HL-60 (cell line): ENCODE data around the gene SORCS2.

Experiments used
- DNase-seq, 2 experiments: peaks; one replicate each; pipeline ENCODE4 v3.0.0-alpha.2; 2010 to 2020; ENCODE audit warnings: low read depth in 1 of 2, low spot score in 1 of 2
- H3K27ac ChIP-seq: fragments of 250-450 bp; sonication (Bioruptor Pico); replicated peaks from 2 replicates; pipeline ENCODE4 v1.5.1; 2020; ENCODE audit warnings: mild to moderate bottlenecking, moderate library complexity
- H3K27me3 ChIP-seq: fragments of 250-450 bp; sonication (Bioruptor Pico); 2 replicates; pipeline ENCODE4 v1.5.1; 2021; ENCODE audit warnings: mild to moderate bottlenecking, moderate library complexity; ENCODE audit not compliant: insufficient read depth, poor library complexity, severe bottlenecking
- H3K4me3 ChIP-seq: replicated peaks from 2 replicates; pipeline ENCODE4 v1.5.1; 2011; ENCODE audit warnings: mild to moderate bottlenecking, control low read depth, low read length; ENCODE audit not compliant: insufficient read depth
- GABPA ChIP-seq: IDR thresholded peaks from 2 replicates; pipeline ENCODE4 v1.6.1; 2012; ENCODE audit warnings: low read depth
- POLR2AphosphoS5 ChIP-seq: IDR thresholded peaks from 2 replicates; pipeline ENCODE4 v1.6.1; 2012; ENCODE audit warnings: low read depth
- SPI1 ChIP-seq: IDR thresholded peaks from 2 replicates; pipeline ENCODE4 v1.6.1; 2012; ENCODE audit warnings: low read depth, mild to moderate bottlenecking, borderline replicate concordance
- TF ChIP-seq, protein P1 (sequence below): IDR thresholded peaks from 2 replicates; pipeline ENCODE4 v1.6.1; 2012; ENCODE audit warnings: low read depth; ENCODE audit not compliant: insufficient replicate concordance
- TF ChIP-seq, protein P2 (sequence below): IDR thresholded peaks from one replicate; pipeline ENCODE4 v1.5.1; 2011; ENCODE audit warnings: low read length, control low read depth, inconsistent platforms; ENCODE audit not compliant: insufficient read depth

Gene SORCS2

DNA sequence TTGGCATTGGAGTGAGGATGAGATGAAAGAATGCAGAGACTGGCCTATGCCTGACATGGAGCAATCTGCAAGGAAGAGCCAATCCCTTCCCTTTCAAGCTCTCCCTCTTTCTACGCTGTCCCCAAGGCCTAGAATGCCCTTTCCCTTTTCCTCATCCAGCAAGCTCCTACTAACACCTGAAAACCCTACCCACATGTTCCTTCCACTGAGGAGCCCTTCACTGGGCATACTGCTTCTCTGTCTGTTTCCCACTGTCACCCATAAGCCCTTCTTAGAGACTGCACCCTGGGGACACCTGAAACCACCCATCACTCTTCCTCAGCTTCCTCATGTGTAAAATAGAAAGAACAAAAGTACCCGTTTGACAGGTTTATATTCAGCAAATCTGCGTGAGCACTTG lies 492.0 kb downstream of the SORCS2 start:
- Histone ChIP-seq H3K27ac (no peak overlapping the region), H3K27me3 (no peaks in the 10 kb centered on the region), H3K4me3 (no peak overlapping the region)
- DNase-seq = no peak
- TF ChIP-seq SPI1 (no peak), GABPA (no peak), POLR2AphosphoS5 (no peak)
- TF ChIP-seq, protein P1, sequence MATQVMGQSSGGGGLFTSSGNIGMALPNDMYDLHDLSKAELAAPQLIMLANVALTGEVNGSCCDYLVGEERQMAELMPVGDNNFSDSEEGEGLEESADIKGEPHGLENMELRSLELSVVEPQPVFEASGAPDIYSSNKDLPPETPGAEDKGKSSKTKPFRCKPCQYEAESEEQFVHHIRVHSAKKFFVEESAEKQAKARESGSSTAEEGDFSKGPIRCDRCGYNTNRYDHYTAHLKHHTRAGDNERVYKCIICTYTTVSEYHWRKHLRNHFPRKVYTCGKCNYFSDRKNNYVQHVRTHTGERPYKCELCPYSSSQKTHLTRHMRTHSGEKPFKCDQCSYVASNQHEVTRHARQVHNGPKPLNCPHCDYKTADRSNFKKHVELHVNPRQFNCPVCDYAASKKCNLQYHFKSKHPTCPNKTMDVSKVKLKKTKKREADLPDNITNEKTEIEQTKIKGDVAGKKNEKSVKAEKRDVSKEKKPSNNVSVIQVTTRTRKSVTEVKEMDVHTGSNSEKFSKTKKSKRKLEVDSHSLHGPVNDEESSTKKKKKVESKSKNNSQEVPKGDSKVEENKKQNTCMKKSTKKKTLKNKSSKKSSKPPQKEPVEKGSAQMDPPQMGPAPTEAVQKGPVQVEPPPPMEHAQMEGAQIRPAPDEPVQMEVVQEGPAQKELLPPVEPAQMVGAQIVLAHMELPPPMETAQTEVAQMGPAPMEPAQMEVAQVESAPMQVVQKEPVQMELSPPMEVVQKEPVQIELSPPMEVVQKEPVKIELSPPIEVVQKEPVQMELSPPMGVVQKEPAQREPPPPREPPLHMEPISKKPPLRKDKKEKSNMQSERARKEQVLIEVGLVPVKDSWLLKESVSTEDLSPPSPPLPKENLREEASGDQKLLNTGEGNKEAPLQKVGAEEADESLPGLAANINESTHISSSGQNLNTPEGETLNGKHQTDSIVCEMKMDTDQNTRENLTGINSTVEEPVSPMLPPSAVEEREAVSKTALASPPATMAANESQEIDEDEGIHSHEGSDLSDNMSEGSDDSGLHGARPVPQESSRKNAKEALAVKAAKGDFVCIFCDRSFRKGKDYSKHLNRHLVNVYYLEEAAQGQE = no peak
- TF ChIP-seq, protein P2, sequence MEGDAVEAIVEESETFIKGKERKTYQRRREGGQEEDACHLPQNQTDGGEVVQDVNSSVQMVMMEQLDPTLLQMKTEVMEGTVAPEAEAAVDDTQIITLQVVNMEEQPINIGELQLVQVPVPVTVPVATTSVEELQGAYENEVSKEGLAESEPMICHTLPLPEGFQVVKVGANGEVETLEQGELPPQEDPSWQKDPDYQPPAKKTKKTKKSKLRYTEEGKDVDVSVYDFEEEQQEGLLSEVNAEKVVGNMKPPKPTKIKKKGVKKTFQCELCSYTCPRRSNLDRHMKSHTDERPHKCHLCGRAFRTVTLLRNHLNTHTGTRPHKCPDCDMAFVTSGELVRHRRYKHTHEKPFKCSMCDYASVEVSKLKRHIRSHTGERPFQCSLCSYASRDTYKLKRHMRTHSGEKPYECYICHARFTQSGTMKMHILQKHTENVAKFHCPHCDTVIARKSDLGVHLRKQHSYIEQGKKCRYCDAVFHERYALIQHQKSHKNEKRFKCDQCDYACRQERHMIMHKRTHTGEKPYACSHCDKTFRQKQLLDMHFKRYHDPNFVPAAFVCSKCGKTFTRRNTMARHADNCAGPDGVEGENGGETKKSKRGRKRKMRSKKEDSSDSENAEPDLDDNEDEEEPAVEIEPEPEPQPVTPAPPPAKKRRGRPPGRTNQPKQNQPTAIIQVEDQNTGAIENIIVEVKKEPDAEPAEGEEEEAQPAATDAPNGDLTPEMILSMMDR = no peak

DNA sequence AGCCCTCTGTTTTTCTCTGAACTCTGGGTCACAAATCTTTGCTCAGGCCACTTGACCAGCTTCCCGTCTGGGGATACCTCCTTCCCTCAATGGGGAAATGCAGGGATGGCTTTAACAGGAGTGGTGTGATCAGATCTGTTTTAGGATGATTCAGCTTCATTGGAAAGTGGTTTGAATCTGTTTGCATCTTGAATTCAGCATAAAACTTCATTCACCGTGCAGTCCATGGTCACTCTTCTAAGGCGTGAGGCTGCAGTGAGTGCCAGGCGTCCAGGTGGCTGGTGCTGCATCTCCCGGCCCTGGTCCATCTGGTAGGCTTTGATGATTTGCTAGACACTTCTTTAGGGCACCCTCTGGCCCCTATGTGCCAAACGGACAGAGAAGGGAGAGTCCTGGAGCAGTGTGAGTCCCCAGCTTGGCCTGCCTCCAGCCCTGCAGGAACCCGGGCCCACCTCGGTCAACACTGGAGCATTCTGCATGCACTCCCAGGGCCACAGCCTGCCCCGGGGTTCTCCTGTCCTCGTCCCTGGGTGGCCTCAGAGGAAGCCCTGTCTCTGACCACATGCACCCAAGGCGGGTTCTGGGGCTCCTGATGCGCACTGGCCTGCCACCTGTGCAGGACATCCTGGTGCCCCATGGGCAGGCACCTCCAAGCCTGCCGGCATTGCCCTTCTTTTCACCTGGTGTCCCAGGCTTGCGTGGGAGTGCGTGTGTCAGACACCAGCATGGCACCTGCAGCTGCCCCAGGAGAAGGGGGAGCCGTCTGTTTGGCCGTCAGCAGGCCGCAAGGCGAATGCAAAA lies 493.9 kb downstream of the SORCS2 start:
- TF ChIP-seq SPI1 = no peak
- TF ChIP-seq GABPA = no peak
- TF ChIP-seq, protein P2 = no peak
- no peak for TF ChIP-seq POLR2AphosphoS5
- Histone ChIP-seq H3K27me3 (no peaks in the 10 kb centered on the region), H3K27ac (no peak overlapping the region)

DNA sequence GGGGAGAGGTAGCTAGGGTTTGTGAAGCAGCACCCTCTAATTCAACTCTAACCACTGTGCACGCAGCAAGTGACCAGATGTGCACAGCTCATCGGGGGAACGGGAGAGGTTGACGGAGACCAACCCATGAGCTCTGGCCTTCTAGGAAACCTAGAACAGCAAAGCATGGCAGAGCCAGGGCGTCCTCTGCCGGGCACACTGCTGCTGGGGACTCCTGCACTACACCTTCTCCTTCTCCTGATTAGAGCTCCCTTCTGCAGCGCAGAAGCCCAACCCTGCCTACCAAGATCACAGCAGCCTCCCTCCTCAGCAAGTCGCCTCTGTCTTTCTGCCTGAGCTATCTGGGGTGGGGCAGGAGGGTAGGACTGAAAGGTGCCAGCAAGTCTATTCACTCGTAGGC lies 494.7 kb downstream of the SORCS2 start:
- no peak overlapping the region for H3K27ac ChIP-seq
- no peaks in the 10 kb centered on the region for H3K27me3 ChIP-seq
- no peak overlapping the region for H3K4me3 ChIP-seq
- TF ChIP-seq, protein P2 = no peak
- DNase-seq = no peak

More for the DNA sequence above, 493.9 kb downstream of the SORCS2 start:
- no peak overlapping the region for H3K4me3 ChIP-seq
- DNase-seq = no peak

DNA sequence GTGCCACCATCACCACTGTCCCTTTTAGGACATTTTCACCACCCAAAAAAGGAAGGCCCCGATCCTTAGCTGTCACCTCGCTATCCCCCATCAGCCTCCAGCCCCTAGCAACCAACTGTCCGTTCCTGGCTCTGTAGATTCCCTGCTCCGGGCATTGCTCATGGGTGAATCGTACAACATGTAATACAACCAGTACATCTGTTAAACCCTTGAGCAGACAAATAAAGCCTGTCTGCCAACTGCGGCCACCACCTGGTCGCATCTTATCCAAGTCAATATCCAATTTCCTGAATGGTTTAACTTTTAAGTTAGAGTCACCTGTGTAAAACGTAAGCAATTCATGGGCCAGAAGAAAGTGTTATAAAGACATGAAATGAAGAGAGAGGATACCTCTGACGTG lies 495.5 kb downstream of the SORCS2 start:
- DNase-seq = no peak
- Histone ChIP-seq H3K4me3 (no peak overlapping the region), H3K27me3 (no peaks in the 10 kb centered on the region), H3K27ac (no peak overlapping the region)
- TF ChIP-seq GABPA (no peak), POLR2AphosphoS5 (no peak)
- TF ChIP-seq, protein P1 = no peak
